ENCODE data around the gene APEX1.
"Not testable (repeated sequence)": the region's sequence is repeated elsewhere in the genome, so short reads cannot be mapped to it uniquely, and the experiment has no call there.

APEX1 gene

DNA sequence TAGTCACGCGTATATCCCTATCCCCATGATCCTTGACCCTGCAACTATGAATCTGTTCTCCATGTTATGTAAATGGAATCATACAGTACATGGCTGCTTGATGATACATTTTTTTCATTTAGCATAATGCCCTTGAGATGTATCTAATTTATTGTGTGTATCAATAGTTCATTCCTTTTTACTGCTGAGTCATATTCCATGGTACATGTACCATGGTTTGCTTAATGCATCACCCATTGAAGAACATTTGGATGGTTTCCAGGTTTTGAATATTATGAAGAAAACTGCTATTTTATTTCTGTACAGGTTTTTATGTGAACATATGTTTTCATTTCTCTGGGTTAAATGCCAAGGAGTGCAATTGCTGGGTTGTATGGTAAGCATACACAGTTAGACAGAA, 46.3 kb downstream of the APEX1 start:
- no peaks in the 10 kb centered on the region for H3F3A ChIP-seq (ENCODE audit: control insufficient read depth, insufficient read depth)
- H3K4me1 ChIP-seq (ENCODE audit: control insufficient read depth, low read length), result no peaks in the 10 kb centered on the region; the same call in 1 of the 2 replicates
- 0 out of 2 replicates have a peak, but pooled peaks cover 2% of the 10 kb centered on the region for H3K27me3 ChIP-seq (ENCODE audit: control insufficient read depth, low read length)
- H4K20me1 ChIP-seq (ENCODE audit: control insufficient read depth, insufficient read depth, low read depth, low read length), result no peaks in the 10 kb centered on the region
- TF ChIP-seq EZH2phosphoT487 (IDR thresholded peaks at IDR 0.05; ENCODE audit: borderline replicate concordance, low read length), result no peak
- TF ChIP-seq, protein P1, sequence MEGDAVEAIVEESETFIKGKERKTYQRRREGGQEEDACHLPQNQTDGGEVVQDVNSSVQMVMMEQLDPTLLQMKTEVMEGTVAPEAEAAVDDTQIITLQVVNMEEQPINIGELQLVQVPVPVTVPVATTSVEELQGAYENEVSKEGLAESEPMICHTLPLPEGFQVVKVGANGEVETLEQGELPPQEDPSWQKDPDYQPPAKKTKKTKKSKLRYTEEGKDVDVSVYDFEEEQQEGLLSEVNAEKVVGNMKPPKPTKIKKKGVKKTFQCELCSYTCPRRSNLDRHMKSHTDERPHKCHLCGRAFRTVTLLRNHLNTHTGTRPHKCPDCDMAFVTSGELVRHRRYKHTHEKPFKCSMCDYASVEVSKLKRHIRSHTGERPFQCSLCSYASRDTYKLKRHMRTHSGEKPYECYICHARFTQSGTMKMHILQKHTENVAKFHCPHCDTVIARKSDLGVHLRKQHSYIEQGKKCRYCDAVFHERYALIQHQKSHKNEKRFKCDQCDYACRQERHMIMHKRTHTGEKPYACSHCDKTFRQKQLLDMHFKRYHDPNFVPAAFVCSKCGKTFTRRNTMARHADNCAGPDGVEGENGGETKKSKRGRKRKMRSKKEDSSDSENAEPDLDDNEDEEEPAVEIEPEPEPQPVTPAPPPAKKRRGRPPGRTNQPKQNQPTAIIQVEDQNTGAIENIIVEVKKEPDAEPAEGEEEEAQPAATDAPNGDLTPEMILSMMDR (IDR thresholded peaks at IDR 0.05; ENCODE audit: low read depth, low read length, poor library complexity, severe bottlenecking), result no peak
- H3K27ac ChIP-seq (ENCODE audit: low read depth, low read length), result no peak overlapping the region
- no peak overlapping the region for H3K4me2 ChIP-seq (ENCODE audit: low read length)
- no peaks in the 10 kb centered on the region for H3K79me2 ChIP-seq (ENCODE audit: control insufficient read depth, low read length)
- no peaks in the 10 kb centered on the region for H3K9me2 ChIP-seq (replicated peaks; ENCODE audit: control insufficient read depth, low read length)
- no peaks in the 10 kb centered on the region for H3K36me3 ChIP-seq (ENCODE audit: control insufficient read depth, low read length)
- no peak overlapping the region for H3K4me3 ChIP-seq (ENCODE audit: low read length)
- H3K9me3 ChIP-seq (ENCODE audit: control insufficient read depth, insufficient read depth, low read length), result no peaks in the 10 kb centered on the region

DNA sequence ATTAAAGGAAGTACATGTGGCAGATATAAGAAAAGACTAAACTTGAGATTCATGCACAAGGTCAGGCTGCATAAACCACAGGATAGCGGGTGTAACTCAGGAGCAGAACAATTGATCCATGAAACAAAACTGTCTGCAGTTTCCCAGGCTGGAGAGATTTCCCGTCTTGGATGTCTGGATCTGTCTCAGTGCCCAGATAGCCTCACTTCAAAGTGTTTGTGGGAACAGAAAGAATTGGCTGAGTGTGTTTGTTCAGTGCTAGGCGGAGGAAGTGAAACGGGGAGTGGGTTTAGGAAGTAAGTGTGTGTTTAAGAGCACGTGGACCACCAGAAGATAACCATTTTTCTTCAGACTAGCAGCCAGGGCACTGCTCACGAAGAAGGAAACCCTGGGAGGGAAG, 48.9 kb downstream of the APEX1 start:
- H3K4me3 ChIP-seq (ENCODE audit: low read length), result no peak overlapping the region
- no peaks in the 10 kb centered on the region for H3K9me3 ChIP-seq (ENCODE audit: control insufficient read depth, insufficient read depth, low read length)
- no peak overlapping the region for H3K4me2 ChIP-seq (ENCODE audit: low read length)
- H3K27me3 ChIP-seq (ENCODE audit: control insufficient read depth, low read length), result peaks cover 6% of the 10 kb centered on the region; the same call in 1 of the 2 replicates
- H3K9me2 ChIP-seq (replicated peaks; ENCODE audit: control insufficient read depth, low read length), result no peaks in the 10 kb centered on the region
- no peaks in the 10 kb centered on the region for H4K20me1 ChIP-seq (ENCODE audit: control insufficient read depth, insufficient read depth, low read depth, low read length)
- no peaks in the 10 kb centered on the region; the same call in 1 of the 2 replicates for H3K4me1 ChIP-seq (ENCODE audit: control insufficient read depth, low read length)
- H3F3A ChIP-seq (ENCODE audit: control insufficient read depth, insufficient read depth), result no peaks in the 10 kb centered on the region
- TF ChIP-seq, protein P1 (IDR thresholded peaks at IDR 0.05; ENCODE audit: low read depth, low read length, poor library complexity, severe bottlenecking), result no peak
- TF ChIP-seq EZH2phosphoT487 (IDR thresholded peaks at IDR 0.05; ENCODE audit: borderline replicate concordance, low read length), result no peak
- H3K79me2 ChIP-seq (ENCODE audit: control insufficient read depth, low read length), result no peaks in the 10 kb centered on the region
- no peaks in the 10 kb centered on the region for H3K36me3 ChIP-seq (ENCODE audit: control insufficient read depth, low read length)
- no peak overlapping the region for H3K27ac ChIP-seq (ENCODE audit: low read depth, low read length)

DNA sequence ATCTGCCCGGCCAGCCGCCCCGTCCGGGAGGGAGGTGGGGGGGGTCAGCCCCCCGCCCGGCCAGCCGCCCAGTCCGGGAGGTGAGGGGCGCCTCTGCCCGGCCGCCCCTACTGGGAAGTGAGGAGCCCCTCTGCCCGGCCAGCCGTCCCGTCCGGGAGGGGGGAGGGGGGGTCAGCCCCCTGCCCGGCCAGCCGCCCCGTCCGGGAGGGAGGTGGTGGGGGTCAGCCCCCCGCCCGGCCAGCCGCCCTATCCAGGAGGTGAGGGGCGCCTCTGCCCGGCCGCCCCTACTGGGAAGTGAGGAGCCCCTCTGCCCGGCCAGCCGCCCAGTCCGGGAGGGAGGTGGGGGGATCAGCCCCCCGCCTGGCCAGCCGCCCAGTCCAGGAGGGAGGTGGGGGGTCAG, 51.2 kb downstream of the APEX1 start:
- not testable (repeated sequence) for H3K9me2 ChIP-seq (replicated peaks; ENCODE audit: control insufficient read depth, low read length); H3K4me2 ChIP-seq (ENCODE audit: low read length); H3K4me3 ChIP-seq (ENCODE audit: low read length); H3K9me3 ChIP-seq (ENCODE audit: control insufficient read depth, insufficient read depth, low read length); H3K27ac ChIP-seq (ENCODE audit: low read depth, low read length); H3F3A ChIP-seq (ENCODE audit: control insufficient read depth, insufficient read depth); H4K20me1 ChIP-seq (ENCODE audit: control insufficient read depth, insufficient read depth, low read depth, low read length); H3K79me2 ChIP-seq (ENCODE audit: control insufficient read depth, low read length); H3K4me1 ChIP-seq (ENCODE audit: control insufficient read depth, low read length); H3K36me3 ChIP-seq (ENCODE audit: control insufficient read depth, low read length)
- peaks cover 16% of the 10 kb centered on the region for H3K27me3 ChIP-seq (ENCODE audit: control insufficient read depth, low read length)

DNA sequence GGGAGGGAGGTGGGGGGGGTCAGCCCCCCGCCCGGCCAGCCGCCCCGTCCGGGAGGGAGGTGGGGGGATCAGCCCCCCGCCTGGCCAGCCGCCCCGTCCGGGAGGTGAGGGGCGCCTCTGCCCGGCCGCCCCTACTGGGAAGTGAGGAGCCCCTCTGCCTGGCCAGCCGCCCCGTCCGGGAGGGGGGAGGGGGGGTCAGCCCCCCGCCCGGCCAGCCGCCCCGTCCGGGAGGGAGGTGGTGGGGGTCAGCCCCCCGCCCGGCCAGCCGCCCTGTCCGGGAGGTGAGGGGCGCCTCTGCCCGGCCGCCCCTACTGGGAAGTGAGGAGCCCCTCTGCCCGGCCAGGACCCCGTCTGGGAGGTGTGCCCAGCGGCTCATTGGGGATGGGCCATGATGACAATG, 51.7 kb downstream of the APEX1 start:
- not testable (repeated sequence) for H3K4me3 ChIP-seq (ENCODE audit: low read length); H3K36me3 ChIP-seq (ENCODE audit: control insufficient read depth, low read length); H3F3A ChIP-seq (ENCODE audit: control insufficient read depth, insufficient read depth)

More for the DNA sequence above, 51.7 kb downstream of the APEX1 start:
- not testable (repeated sequence) for H3K9me3 ChIP-seq (ENCODE audit: control insufficient read depth, insufficient read depth, low read length); H4K20me1 ChIP-seq (ENCODE audit: control insufficient read depth, insufficient read depth, low read depth, low read length); H3K4me1 ChIP-seq (ENCODE audit: control insufficient read depth, low read length); H3K27ac ChIP-seq (ENCODE audit: low read depth, low read length); H3K4me2 ChIP-seq (ENCODE audit: low read length); H3K9me2 ChIP-seq (replicated peaks; ENCODE audit: control insufficient read depth, low read length); H3K79me2 ChIP-seq (ENCODE audit: control insufficient read depth, low read length)
- H3K27me3 ChIP-seq (ENCODE audit: control insufficient read depth, low read length), result peaks cover 20% of the 10 kb centered on the region
